HFF-Myc (cell line): ENCODE data around the gene MAGEF1.

ENCODE experiments used
- DNase-seq: peaks from one replicate; pipeline ENCODE4 v3.0.0-alpha.2; 2011; ENCODE audit warnings: low read depth; ENCODE audit errors: extremely low read depth
- H3K4me3 ChIP-seq: replicated peaks from 2 replicates; pipeline ENCODE4 v1.5.1; 2011; ENCODE audit warnings: low read depth, mild to moderate bottlenecking, control low read depth, low read length
- TF ChIP-seq, protein P1 (sequence below): IDR thresholded peaks from 2 replicates; pipeline ENCODE4 v1.5.1; 2012; ENCODE audit warnings: mild to moderate bottlenecking, low read depth, low read length, control low read depth; ENCODE audit errors: missing control alignments

Gene MAGEF1

DNA sequence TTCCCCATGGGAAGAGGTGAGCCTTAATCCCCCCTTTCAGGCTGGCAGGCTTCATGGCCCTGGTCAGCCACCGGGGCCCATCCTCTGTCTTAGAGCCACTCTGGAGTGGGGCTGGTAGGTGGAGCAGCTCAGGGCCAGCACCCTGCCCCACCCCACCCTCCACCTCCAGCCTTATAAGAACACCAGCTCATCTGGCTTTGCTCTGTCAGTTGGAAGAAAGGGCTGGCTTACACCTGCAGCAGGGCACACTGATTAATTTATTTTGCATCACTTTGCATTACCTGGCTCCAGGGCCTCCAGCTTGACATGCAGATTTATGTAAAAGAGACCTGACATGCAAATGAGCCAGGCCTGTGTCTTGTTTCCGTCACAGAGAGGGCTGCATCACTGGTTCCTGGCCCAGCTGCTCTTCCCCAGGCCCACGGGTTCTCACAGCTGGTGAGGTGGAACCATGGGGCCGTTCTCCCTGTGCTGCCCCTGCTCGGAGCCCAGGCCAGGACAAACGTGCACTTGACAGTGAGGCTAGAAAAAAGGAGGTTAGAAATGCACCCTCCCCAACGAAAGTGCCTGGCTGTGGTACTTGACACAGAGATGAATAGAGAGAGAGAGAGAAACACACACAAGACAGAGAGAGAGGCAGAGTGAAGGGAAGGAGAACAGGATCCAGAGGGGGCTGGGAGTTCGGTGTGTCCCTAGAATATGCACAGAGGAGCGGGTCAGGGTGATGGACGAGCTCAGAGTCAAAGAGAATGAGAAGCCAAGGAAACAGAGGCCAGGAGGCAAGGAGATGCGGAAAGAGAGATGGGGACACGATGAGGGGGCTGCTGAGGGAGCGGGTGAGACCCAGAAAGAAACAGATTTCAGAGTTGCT lies 44.5 kb upstream of the MAGEF1 start:
- no peak overlapping the region for H3K4me3 ChIP-seq
- DNase-seq: no peak

DNA sequence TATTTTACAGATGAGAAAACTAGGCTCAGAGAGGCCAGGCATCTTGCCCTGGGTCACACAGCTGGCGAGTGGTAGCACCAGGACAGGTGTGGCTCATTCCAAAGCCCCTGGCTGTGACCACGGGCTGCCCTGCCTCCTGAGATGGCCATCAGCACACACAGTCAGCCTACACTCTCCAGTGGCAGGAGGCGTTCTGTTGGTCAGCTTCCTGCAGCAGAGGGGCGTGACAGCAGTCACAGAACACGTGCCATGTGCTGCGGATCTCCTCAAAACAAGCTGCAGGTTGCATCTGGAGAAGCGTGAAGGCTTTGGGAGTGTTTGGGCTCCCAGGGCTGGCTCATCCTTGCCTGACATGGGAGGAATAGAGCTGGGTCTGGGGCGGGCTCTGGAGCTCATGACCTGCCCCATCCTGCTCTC lies 43.5 kb upstream of the MAGEF1 start:
- TF ChIP-seq, protein P1, sequence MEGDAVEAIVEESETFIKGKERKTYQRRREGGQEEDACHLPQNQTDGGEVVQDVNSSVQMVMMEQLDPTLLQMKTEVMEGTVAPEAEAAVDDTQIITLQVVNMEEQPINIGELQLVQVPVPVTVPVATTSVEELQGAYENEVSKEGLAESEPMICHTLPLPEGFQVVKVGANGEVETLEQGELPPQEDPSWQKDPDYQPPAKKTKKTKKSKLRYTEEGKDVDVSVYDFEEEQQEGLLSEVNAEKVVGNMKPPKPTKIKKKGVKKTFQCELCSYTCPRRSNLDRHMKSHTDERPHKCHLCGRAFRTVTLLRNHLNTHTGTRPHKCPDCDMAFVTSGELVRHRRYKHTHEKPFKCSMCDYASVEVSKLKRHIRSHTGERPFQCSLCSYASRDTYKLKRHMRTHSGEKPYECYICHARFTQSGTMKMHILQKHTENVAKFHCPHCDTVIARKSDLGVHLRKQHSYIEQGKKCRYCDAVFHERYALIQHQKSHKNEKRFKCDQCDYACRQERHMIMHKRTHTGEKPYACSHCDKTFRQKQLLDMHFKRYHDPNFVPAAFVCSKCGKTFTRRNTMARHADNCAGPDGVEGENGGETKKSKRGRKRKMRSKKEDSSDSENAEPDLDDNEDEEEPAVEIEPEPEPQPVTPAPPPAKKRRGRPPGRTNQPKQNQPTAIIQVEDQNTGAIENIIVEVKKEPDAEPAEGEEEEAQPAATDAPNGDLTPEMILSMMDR: no peak
- H3K4me3 ChIP-seq: no peak overlapping the region
- no peak for DNase-seq

More for the DNA sequence above, 44.5 kb upstream of the MAGEF1 start:
- TF ChIP-seq, protein P1: no peak

DNA sequence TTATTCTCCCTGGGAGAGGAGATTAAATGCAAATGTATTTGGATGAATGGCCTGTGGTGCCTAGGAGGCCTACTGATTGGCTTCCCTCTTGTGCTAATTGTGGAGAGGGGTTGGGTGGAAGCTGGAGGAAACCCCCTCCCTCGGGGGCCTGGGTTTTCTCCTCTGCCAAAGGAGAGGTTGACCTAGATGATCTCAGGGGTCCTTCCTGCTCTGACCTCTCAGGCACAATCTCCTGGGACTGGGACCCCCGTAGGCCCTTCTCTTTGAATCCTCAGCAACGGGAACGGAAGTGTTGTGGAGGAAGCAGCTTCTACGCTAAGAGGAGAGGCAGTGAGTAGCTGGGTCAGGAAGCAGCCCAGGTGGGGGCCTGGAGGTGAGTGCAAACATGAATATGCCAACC lies 40.5 kb upstream of the MAGEF1 start:
- TF ChIP-seq, protein P1: no peak
- no peak overlapping the region for H3K4me3 ChIP-seq
- no peak for DNase-seq

DNA sequence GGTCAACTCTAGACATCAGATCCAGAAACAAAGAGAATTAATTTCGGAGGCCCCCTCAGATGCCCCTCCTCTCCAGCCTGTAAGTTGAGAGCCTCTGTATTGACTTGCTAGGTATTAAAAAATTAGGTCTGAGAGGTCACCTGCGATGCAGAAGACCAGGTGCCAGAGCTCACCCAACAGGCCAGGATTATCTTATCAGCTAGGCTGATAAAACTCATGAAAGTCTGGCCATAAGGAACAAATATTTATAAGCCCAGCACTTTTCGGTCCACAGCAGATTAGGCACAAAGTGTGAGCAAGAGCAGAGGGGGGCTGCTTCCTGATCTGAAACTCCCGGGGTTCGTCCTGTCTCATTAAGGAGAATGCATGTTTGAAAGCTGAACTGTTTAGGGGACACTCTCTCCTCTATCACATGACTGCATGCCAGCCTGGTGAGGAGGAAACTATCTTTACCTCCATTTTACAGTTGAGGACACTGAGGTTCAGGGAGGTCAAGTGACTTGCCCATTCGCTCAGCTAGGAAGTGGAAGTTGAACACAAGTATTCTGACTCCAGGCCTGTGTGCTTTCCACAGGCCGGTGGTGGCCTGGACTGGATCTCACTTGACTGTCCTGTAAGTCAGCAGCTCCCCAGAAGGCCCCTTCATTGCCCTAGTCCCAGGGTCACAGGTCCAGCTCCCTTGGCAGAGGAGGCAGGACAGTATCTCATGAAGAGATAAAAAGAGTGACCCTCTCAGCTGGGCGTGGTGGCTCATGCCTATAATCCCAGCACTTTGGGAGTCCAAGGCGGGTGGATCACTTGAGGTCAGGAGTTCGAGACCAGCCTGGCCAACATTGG lies 39.6 kb upstream of the MAGEF1 start:
- no peak overlapping the region for H3K4me3 ChIP-seq
- no peak for DNase-seq
- TF ChIP-seq, protein P1: no peak

DNA sequence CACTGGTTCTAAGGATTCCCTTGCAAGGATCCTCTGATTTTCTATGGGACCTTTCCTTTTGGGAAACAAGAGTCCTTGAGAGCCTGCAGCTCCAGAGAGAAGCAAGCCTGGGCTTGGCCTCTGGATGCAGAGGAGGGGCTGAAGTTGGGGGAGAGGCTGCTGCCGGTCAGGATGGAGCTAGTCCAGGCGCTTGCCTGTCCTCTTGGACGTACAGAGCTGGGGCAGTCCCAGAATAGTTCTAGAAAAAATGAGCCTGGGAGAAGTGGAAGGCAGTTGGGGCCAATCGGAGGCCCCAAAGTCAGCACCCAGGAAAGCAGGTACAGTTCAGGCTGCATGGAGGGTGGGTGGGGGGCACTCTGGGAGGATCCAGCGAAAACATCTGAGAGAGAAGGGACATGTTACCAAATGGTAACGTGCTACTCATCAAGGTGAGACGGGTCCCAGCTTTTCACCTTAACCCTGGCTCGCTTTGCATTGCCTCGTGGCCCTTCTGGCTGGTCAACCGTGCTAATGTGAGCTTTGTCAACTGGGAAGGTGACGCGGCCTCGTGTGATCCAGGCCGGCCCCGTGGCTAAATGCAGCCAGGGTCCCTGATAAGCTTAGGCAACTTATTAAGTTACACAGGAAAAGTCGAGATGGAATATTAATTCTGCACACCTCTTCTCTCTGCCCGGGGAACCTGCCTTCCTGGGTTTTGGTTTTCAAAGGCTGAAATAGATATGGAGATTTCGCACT lies 38.7 kb upstream of the MAGEF1 start:
- H3K4me3 ChIP-seq: no peak overlapping the region
- TF ChIP-seq, protein P1: no peak

DNA sequence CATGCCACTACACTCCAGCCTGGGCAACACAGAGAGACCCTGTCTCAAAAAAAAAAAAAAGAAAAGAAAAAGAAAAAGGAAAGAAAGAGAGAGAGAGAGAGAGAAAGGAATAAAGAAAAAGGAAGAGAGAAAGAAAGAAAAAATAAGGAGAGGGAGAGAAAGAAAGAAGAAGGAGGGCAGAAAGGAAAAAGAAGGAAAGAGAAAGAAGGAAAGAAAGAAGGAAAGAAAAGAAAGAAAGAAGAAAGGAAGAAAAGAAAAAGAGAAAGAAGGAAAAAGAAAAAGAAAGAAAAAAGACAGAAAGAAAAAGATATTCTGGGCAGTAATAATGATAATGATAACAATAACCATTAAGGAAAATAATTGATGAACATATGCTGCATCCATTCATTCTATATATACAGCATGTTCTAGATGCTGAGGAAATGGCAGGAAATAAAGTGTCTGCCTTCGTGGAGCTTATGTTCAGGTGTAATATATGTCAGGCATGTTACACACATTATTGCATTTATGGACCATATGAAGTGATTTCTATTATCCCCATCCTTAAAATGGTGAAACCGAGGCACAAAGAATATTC lies 37.4 kb upstream of the MAGEF1 start:
- TF ChIP-seq, protein P1: no peak
- DNase-seq: no peak
- H3K4me3 ChIP-seq: no peak overlapping the region

More for the DNA sequence above, 38.7 kb upstream of the MAGEF1 start:
- no peak for DNase-seq
